A549 (cell line): Measurements from ENCODE around the gene ENTPD5. TPM values are rescaled to one million over a fixed set of nuclear protein-coding genes. Genes with fewer than 3 reads are reported as not detected.

ENCODE experiments used
- ATAC-seq, 2 experiments: fragments of 200-7000 bp in 1 of 2; fragments of >200 bp in 1 of 2; cut with Nextera tagmentation in 1 of 2; cut with Tn5 transposase in 1 of 2; 3 replicates each; pipeline versions ENCODE4 v1.8.0 to v1.9.1; 2018 to 2020; ENCODE audit warnings: mild to moderate bottlenecking in 1 of 2, moderate library complexity in 1 of 2
- CTCF ChIA-PET: fragments of 300-600 bp; sonication (Branson Sonifier 250); formaldehyde crosslinking; extraction: SDS; loops from one replicate; lab custom pipeline; 2021; ENCODE audit warnings: antibody characterized with exemption, inconsistent platforms; lab: Yijun Ruan, JAX
- POLR2A ChIA-PET: fragments of 350-600 bp; formaldehyde crosslinking; extraction: SDS; loops from one replicate; lab custom pipeline; 2021; ENCODE audit warnings: antibody characterized with exemption, inconsistent platforms; lab: Yijun Ruan, JAX
- DNase-seq, 2 experiments: peaks; one replicate each; pipeline versions ENCODE4 v3.0.0 to v3.0.0-alpha.2; 2011 to 2016; ENCODE audit warnings: low read depth in 1 of 2, low spot score in 1 of 2
- FAIRE-seq: peaks from 2 replicates; lab custom pipeline; 2011; peaks lifted over from hg19 to GRCh38; lab: Jason Lieb, UNC
- H3K27ac ChIP-seq, 2 experiments: fragments of >200 bp; sonication (Bioruptor Twin); formaldehyde crosslinking; 3 replicates each; pipeline ENCODE4 v1.5.1; 2016 to 2017
- H3K4me1 ChIP-seq: fragments of >200 bp; sonication (Bioruptor Twin); formaldehyde crosslinking; 3 replicates; pipeline ENCODE4 v1.6.1; 2016
- H3K4me2 ChIP-seq: fragments of >200 bp; sonication (Bioruptor Twin); formaldehyde crosslinking; 3 replicates; pipeline ENCODE4 v1.6.1; 2016
- H3K4me3 ChIP-seq: fragments of >200 bp; sonication (Bioruptor Twin); formaldehyde crosslinking; 3 replicates; pipeline ENCODE4 v1.5.1; 2016
- H3K9me3 ChIP-seq: fragments of >200 bp; sonication (Bioruptor Twin); formaldehyde crosslinking; 3 replicates; pipeline ENCODE4 v1.6.1; 2016
- BHLHE40 ChIP-seq: IDR thresholded peaks from 2 replicates; pipeline ENCODE4 v1.6.1; 2012; ENCODE audit warnings: low read depth, low read length, inconsistent platforms
- CHD4 ChIP-seq: fragments of 200-600 bp; sonication (generic); IDR thresholded peaks from 2 replicates; pipeline ENCODE4 v1.6.1; 2016; ENCODE audit warnings: antibody characterized with exemption, mild to moderate bottlenecking, borderline replicate concordance
- EHMT2 ChIP-seq: fragments of 200-600 bp; sonication (generic); IDR thresholded peaks from 2 replicates; pipeline ENCODE4 v1.6.1; 2016; ENCODE audit warnings: antibody characterized with exemption, low read depth, mild to moderate bottlenecking, moderate library complexity
- FOSB ChIP-seq: fragments of 250-450 bp; sonication (Bioruptor Pico); IDR thresholded peaks from 2 replicates; pipeline ENCODE4 v1.5.0; 2020; ENCODE audit warnings: mild to moderate bottlenecking, moderate library complexity
- FOSL2 ChIP-seq, 2 experiments: fragments of 450-650 bp in 1 of 2; fragments of >200 bp in 1 of 2; sonication (Bioruptor Twin) in 1 of 2; formaldehyde crosslinking; IDR thresholded peaks; 2 replicates each; pipeline versions ENCODE4 v1.5.0 to v1.6.1; 2016 to 2020; ENCODE audit warnings: mild to moderate bottlenecking in 1 of 2, moderate library complexity in 1 of 2
- HOXB5 ChIP-seq: fragments of 250-450 bp; sonication (Bioruptor Pico); IDR thresholded peaks from 2 replicates; pipeline ENCODE4 v1.5.0; 2020; ENCODE audit warnings: mild to moderate bottlenecking, moderate library complexity
- JUNB ChIP-seq: fragments of >200 bp; sonication (Bioruptor Twin); formaldehyde crosslinking; IDR thresholded peaks from 2 replicates; pipeline ENCODE4 v1.6.1; 2016
- KDM1A ChIP-seq: fragments of 200-600 bp; sonication (generic); IDR thresholded peaks from 2 replicates; pipeline ENCODE4 v1.6.1; 2016; ENCODE audit warnings: low read depth, mild to moderate bottlenecking
- MAFK ChIP-seq: fragments of 450-650 bp; IDR thresholded peaks from 2 replicates; pipeline ENCODE4 v1.6.1; 2014; ENCODE audit not compliant: partially characterized antibody
- NFE2L2 ChIP-seq: fragments of 150-350 bp; conservative IDR thresholded peaks from 2 replicates; pipeline ENCODE4 v1.6.1; 2014; ENCODE audit warnings: low read length
- NR3C1 ChIP-seq: fragments of >200 bp; sonication (Bioruptor Twin); formaldehyde crosslinking; IDR thresholded peaks from 3 replicates; pipeline ENCODE4 v1.6.1; 2017
- TP53 ChIP-seq: fragments of 250-450 bp; sonication (Bioruptor Pico); IDR thresholded peaks from 2 replicates; pipeline ENCODE4 v1.5.0; 2021; ENCODE audit warnings: mild to moderate bottlenecking, moderate library complexity
- ZFP36 ChIP-seq: fragments of 450-650 bp; IDR thresholded peaks from 2 replicates; pipeline ENCODE4 v1.6.1; 2014; ENCODE audit warnings: borderline replicate concordance; ENCODE audit not compliant: partially characterized antibody
- WGBS: methylation state at CpG from one replicate; pipeline ENCODE4 v1.1.6; 2017; ENCODE audit errors: missing lambda C conversion rate; 5-methylcytosine and 5-hydroxymethylcytosine counted together
- polyA plus RNA-seq, 4 experiments: library from polyadenylated mRNA; depleted of rRNA in 3 of 4; stranded (reverse); fragments of >200 nt; fragmentation: RNase III in 1 of 4; extraction: RNeasy Plus Mini Kit Qiagen cat#74134 plus additional on column Dnase treatment in 1 of 4; gene quantifications; 2 replicates in 3 of 4; 3 replicates in 1 of 4; pipeline ENCODE4 v1.2.3, GENCODE V29; 2011 to 2017
- TF ChIP-seq, protein P1 (sequence below): fragments of >200 bp; sonication (Bioruptor Twin); formaldehyde crosslinking; IDR thresholded peaks from 3 replicates; pipeline ENCODE4 v1.5.1; 2016
- TF ChIP-seq, protein P2 (sequence below): IDR thresholded peaks from 2 replicates; pipeline ENCODE4 v1.6.1; 2012; ENCODE audit warnings: low read depth, borderline replicate concordance
- TF ChIP-seq, protein P3 (sequence below): fragments of 450-650 bp; IDR thresholded peaks from 2 replicates; pipeline ENCODE4 v1.6.1; 2014; ENCODE audit warnings: antibody characterized with exemption
- TF ChIP-seq, protein P4 (sequence below): fragments of >200 bp; sonication (Bioruptor Twin); formaldehyde crosslinking; IDR thresholded peaks from 3 replicates; pipeline ENCODE4 v1.6.1; 2016
- TF ChIP-seq, protein P5 (sequence below): fragments of 150-350 bp; IDR thresholded peaks from 2 replicates; pipeline ENCODE4 v1.6.1; 2014; ENCODE audit warnings: low read depth, mild to moderate bottlenecking, low read length

ENTPD5 gene
- polyA plus RNA-seq, 2 of the 4 experiments (the other 2 are of a cell fraction), result 6.0 to 17.4 TPM

DNA sequence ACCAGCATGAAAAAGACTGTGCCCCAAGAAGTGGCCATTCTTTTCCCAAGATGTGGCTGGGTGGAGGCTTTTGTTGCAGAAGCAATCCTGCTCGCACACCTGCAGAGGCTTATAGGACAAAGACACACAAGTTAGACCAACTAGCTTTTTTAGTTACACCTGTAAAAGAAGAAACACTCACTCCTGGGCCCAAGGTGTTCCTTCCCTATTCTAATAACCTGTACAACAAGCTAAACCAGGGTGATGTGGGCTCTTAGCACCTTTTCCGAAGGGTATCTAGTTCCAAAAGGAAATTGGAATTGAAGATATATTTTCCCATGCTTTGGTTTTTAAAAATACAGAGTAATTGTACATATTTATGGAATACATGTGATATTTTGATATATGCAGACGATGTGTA, 31.0 kb downstream of the ENTPD5 start:
- CTCF ChIA-PET, result interaction anchor here (1.1 kb wide), 1 partner anchor 15 kb away, joined by 3 read pairs; no protein-coding TSS in a partner anchor

DNA sequence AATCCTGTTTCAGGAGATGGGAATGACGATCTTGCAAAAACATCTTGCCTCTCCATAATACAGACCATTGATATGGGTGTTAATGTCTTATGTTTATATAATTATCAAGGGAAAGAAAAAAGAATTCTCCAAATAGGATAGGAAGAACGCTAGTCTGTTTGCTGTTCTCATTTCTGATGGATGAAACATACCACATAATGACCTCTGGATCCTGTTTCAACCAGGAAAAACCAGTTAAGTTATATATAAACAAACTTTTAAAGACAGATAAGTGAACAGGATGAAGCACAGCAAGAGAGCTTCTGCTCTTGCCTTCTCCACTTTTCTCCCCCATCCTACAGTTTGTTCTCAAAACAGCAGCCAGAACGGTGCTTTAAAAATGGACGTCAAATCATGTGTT, 41.2 kb downstream of the ENTPD5 start:
- DNase-seq, result no peak
- no peak overlapping the region for H3K27ac ChIP-seq
- FAIRE-seq, result no peak
- no peak overlapping the region for H3K4me2 ChIP-seq
- peaks cover 9% of the 10 kb centered on the region; the same call in 1 of the 3 replicates for H3K4me1 ChIP-seq
- CTCF ChIA-PET, result interaction anchor here (0.7 to 0.8 kb wide), 2 partner anchors 61 to 1415 kb away, joined by 3 to 4 read pairs; no protein-coding TSS in a partner anchor
- ATAC-seq, result no peak
- no peaks in the 10 kb centered on the region for H3K9me3 ChIP-seq
- 60% methylated on average over 4 of the region's 4 CpGs for WGBS
- TF ChIP-seq KDM1A, result no peak
- TF ChIP-seq, protein P1, sequence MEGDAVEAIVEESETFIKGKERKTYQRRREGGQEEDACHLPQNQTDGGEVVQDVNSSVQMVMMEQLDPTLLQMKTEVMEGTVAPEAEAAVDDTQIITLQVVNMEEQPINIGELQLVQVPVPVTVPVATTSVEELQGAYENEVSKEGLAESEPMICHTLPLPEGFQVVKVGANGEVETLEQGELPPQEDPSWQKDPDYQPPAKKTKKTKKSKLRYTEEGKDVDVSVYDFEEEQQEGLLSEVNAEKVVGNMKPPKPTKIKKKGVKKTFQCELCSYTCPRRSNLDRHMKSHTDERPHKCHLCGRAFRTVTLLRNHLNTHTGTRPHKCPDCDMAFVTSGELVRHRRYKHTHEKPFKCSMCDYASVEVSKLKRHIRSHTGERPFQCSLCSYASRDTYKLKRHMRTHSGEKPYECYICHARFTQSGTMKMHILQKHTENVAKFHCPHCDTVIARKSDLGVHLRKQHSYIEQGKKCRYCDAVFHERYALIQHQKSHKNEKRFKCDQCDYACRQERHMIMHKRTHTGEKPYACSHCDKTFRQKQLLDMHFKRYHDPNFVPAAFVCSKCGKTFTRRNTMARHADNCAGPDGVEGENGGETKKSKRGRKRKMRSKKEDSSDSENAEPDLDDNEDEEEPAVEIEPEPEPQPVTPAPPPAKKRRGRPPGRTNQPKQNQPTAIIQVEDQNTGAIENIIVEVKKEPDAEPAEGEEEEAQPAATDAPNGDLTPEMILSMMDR, result no peak
- TF ChIP-seq, protein P2, sequence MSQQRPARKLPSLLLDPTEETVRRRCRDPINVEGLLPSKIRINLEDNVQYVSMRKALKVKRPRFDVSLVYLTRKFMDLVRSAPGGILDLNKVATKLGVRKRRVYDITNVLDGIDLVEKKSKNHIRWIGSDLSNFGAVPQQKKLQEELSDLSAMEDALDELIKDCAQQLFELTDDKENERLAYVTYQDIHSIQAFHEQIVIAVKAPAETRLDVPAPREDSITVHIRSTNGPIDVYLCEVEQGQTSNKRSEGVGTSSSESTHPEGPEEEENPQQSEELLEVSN, result no peak
- no peak for TF ChIP-seq NFE2L2
- TF ChIP-seq FOSL2 (IDR thresholded peaks at IDR 0.05), result no peak
- no peak for TF ChIP-seq FOSL2 (CRISPR knock-in tag; IDR thresholded peaks at IDR 0.05)
- no peak for TF ChIP-seq ZFP36
- no peak for TF ChIP-seq EHMT2
- no peak for TF ChIP-seq NR3C1
- no peak for TF ChIP-seq JUNB
- TF ChIP-seq BHLHE40, result no peak
- no peak for TF ChIP-seq HOXB5 (CRISPR knock-in tag)
- no peak for TF ChIP-seq CHD4
- no peak for TF ChIP-seq TP53 (CRISPR knock-in tag)
- POLR2A ChIA-PET, result no interaction called here
- no peak overlapping the region for H3K4me3 ChIP-seq

More for the DNA sequence above, 31.0 kb downstream of the ENTPD5 start:
- H3K9me3 ChIP-seq, result no peaks in the 10 kb centered on the region
- no peak overlapping the region for H3K4me2 ChIP-seq
- no peaks in the 10 kb centered on the region for H3K4me1 ChIP-seq
- FAIRE-seq (no peak), DNase-seq (no peak), ATAC-seq (no peak)
- POLR2A ChIA-PET, result no interaction called here
- TF ChIP-seq, protein P3, sequence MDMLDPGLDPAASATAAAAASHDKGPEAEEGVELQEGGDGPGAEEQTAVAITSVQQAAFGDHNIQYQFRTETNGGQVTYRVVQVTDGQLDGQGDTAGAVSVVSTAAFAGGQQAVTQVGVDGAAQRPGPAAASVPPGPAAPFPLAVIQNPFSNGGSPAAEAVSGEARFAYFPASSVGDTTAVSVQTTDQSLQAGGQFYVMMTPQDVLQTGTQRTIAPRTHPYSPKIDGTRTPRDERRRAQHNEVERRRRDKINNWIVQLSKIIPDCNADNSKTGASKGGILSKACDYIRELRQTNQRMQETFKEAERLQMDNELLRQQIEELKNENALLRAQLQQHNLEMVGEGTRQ, result no peak
- TF ChIP-seq MAFK (no peak), JUNB (no peak)
- H3K27ac ChIP-seq, result no peak overlapping the region
- 90% methylated on average over 3 of the region's 3 CpGs for WGBS
- H3K4me3 ChIP-seq, result no peak overlapping the region

DNA sequence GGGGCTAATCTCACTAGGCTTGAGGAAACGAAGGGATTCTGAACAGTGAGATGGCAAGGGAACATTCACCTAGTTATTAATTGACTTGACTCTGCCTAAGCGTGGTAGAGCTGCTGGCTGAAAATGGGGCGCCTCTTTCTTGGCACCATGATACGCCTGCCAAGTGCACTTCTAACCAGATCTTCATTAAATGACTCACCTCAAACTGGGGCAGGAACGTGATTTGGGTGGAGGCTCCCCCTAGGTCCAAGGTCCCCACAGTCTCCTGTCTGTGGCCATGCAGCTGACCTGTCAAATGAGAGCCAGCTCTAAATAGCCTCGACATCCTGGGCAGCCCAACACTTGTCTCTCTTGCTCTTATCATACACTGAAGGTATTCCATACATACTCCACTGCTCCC, 43.0 kb downstream of the ENTPD5 start:
- ATAC-seq, result no peak

More for the DNA sequence above, 43.0 kb downstream of the ENTPD5 start:
- TF ChIP-seq, protein P4, sequence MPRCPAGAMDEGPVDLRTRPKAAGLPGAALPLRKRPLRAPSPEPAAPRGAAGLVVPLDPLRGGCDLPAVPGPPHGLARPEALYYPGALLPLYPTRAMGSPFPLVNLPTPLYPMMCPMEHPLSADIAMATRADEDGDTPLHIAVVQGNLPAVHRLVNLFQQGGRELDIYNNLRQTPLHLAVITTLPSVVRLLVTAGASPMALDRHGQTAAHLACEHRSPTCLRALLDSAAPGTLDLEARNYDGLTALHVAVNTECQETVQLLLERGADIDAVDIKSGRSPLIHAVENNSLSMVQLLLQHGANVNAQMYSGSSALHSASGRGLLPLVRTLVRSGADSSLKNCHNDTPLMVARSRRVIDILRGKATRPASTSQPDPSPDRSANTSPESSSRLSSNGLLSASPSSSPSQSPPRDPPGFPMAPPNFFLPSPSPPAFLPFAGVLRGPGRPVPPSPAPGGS, result no peak
- TF ChIP-seq FOSB (CRISPR knock-in tag), result no peak
- no peak for TF ChIP-seq JUNB
- TF ChIP-seq, protein P5, sequence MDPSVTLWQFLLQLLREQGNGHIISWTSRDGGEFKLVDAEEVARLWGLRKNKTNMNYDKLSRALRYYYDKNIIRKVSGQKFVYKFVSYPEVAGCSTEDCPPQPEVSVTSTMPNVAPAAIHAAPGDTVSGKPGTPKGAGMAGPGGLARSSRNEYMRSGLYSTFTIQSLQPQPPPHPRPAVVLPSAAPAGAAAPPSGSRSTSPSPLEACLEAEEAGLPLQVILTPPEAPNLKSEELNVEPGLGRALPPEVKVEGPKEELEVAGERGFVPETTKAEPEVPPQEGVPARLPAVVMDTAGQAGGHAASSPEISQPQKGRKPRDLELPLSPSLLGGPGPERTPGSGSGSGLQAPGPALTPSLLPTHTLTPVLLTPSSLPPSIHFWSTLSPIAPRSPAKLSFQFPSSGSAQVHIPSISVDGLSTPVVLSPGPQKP, result no peak
- CTCF ChIA-PET, result interaction anchor here (1.1 kb wide), 1 partner anchor 11 kb away, joined by 3 read pairs; no protein-coding TSS in a partner anchor
- Histone ChIP-seq H3K27ac (no peak overlapping the region), H3K9me3 (no peaks in the 10 kb centered on the region), H3K4me3 (no peak overlapping the region), H3K4me2 (no peak overlapping the region), H3K4me1 (peaks cover 9% of the 10 kb centered on the region; the same call in 1 of the 3 replicates)
- no peak for FAIRE-seq
- DNase-seq, result no peak
- WGBS, result 70% methylated on average over 6 of the region's 6 CpGs
- POLR2A ChIA-PET, result no interaction called here
